HG02798 (cell line): ENCODE measurements around the gene COQ4.
"Not testable (repeated sequence)": the region's sequence is repeated elsewhere in the genome, so short reads cannot be mapped to it uniquely, and the experiment has no call there.

Experiments
- ATAC-seq: cut with Tn5 transposase; IDR thresholded peaks from one replicate; pipeline ENCODE4 v1.9.1; 2021; ENCODE audit warnings: mild to moderate bottlenecking; ENCODE audit not compliant: unreplicated experiment, poor library complexity

The COQ4 gene

GRCh38 chr9:128298535-128299482, 23.8 kb upstream of the COQ4 start:
- ATAC-seq = no peak

- ATAC-seq = no peak
Observed at GRCh38 chr9:128304136-128304970, 18.3 kb upstream of the COQ4 start.

GRCh38 chr9:128304971-128305288, 17.7 kb upstream of the COQ4 start:
- no peak for ATAC-seq

GRCh38 chr9:128309551-128309950, 13.1 kb upstream of the COQ4 start:
- no peak for ATAC-seq

GRCh38 chr9:128310461-128310860, 12.2 kb upstream of the COQ4 start:
- ATAC-seq = no peak

GRCh38 chr9:128314697-128315096, 7.9 kb upstream of the COQ4 start:
- ATAC-seq = no peak

- ATAC-seq = no peak
Observed at GRCh38 chr9:128316421-128316820, 6.2 kb upstream of the COQ4 start.

- no peak for ATAC-seq
Observed at GRCh38 chr9:128317629-128318028, 5.0 kb upstream of the COQ4 start.

GRCh38 chr9:128321343-128321742, 1.3 kb upstream of the COQ4 start:
- no peak for ATAC-seq

GRCh38 chr9:128321879-128322403, 698 bp upstream of the COQ4 start:
- ATAC-seq = peak; percentile 6

- ATAC-seq = no peak
Observed at GRCh38 chr9:128323212-128323730, 632 bp downstream of the COQ4 start.

- ATAC-seq = no peak
Observed at GRCh38 chr9:128323791-128324190, 1.2 kb downstream of the COQ4 start.

- ATAC-seq = no peak
Observed at GRCh38 chr9:128324401-128324800, 1.8 kb downstream of the COQ4 start.

- no peak for ATAC-seq
Observed at GRCh38 chr9:128325629-128326028, 3.0 kb downstream of the COQ4 start.

- no peak for ATAC-seq
Observed at GRCh38 chr9:128333451-128333869, 10.8 kb downstream of the COQ4 start.

- no peak for ATAC-seq
Observed at GRCh38 chr9:128335161-128335560, 12.5 kb downstream of the COQ4 start.

GRCh38 chr9:128335914-128336313, 13.3 kb downstream of the COQ4 start:
- no peak for ATAC-seq

- no peak for ATAC-seq
Observed at GRCh38 chr9:128337936-128338335, 15.3 kb downstream of the COQ4 start.

- ATAC-seq = not testable (repeated sequence)
Observed at GRCh38 chr9:128338852-128339614, 16.4 kb downstream of the COQ4 start.
